GM19372 (cell line): ENCODE results near the gene DPP9.
"Not testable (repeated sequence)": the region's sequence is repeated elsewhere in the genome, so short reads cannot be mapped to it uniquely, and the experiment has no call there.

Experiments used
- ATAC-seq: cut with Tn5 transposase; IDR thresholded peaks from one replicate; pipeline ENCODE4 v1.9.1; 2021; ENCODE audit warnings: mild to moderate bottlenecking, low read depth, moderate library complexity; ENCODE audit not compliant: unreplicated experiment

DPP9 gene

DNA sequence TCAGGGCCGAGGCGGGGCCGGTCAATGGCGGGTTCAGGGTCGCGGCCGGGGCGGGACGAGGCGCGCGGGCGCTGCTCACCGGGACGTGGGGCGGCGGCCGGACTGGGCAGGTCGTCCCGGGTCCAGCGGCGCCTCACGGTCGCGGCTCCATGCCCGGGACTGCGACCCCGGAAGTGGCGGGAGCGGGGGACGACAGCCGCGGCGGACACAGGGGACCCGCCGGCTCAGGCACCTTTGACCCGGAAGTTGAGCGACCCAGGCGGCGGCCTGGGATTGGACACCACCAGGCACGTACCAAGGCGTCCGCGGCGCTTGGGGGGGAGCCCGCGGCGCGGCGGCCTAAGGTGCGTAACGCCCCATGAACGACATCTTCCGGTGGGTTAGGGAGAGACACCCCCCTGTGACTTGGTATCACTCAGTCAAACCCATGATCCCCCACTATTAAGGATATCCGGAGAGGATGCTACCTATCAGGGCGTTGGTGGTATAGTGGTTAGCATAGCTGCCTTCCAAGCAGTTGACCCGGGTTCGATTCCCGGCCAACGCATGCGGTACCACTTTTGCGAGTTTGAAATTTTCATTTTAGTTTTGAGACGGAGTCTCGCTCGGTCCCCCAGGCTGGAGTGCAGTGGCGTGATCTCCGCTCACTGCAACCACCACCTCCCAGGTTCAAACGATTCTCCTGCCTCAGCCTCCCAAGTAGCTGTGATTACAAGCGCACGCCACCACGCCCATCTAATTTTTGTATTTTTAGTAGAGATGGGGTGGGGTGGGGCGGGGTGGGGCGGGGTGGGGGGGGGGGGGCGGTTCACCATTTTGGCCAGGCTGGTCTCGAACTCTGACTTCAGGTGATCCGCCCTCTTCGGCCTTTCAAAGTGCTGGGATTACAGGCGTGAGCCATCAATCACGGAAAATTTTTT is at the start of gene DPP9:
Gene DPP9, minus strand, starts transcription at position 248 of the 920 bp plus-strand sequence. CDS start 3,936 bp downstream, outside the sequence.
- peak; percentile 87 for ATAC-seq

GRCh38 chr19:4773047-4773640 is 49.5 kb upstream of the DPP9 start:
- ATAC-seq: no peak

- no peak for ATAC-seq
Observed at GRCh38 chr19:4772566-4772965, 48.9 kb upstream of the DPP9 start.

GRCh38 chr19:4768934-4769777 is 45.5 kb upstream of the DPP9 start:
- no peak for ATAC-seq

DNA sequence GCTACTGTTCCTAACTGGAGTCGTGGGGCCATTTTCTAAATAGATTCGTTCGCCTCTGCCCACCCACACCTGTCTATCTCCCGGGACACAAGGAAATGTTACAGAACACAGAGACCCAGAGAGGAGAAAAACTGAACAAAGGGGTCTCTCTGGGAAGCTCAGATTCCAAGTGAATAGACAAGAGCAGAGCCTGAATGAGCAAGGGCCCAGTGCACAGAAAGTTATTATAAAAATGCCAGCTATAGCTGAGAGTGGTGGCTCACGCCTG is 40.7 kb upstream of the DPP9 start:
- no peak for ATAC-seq

GRCh38 chr19:4763021-4763420 is 39.4 kb upstream of the DPP9 start:
- no peak for ATAC-seq

GRCh38 chr19:4760285-4760650 is 36.6 kb upstream of the DPP9 start:
- ATAC-seq: no peak

DNA sequence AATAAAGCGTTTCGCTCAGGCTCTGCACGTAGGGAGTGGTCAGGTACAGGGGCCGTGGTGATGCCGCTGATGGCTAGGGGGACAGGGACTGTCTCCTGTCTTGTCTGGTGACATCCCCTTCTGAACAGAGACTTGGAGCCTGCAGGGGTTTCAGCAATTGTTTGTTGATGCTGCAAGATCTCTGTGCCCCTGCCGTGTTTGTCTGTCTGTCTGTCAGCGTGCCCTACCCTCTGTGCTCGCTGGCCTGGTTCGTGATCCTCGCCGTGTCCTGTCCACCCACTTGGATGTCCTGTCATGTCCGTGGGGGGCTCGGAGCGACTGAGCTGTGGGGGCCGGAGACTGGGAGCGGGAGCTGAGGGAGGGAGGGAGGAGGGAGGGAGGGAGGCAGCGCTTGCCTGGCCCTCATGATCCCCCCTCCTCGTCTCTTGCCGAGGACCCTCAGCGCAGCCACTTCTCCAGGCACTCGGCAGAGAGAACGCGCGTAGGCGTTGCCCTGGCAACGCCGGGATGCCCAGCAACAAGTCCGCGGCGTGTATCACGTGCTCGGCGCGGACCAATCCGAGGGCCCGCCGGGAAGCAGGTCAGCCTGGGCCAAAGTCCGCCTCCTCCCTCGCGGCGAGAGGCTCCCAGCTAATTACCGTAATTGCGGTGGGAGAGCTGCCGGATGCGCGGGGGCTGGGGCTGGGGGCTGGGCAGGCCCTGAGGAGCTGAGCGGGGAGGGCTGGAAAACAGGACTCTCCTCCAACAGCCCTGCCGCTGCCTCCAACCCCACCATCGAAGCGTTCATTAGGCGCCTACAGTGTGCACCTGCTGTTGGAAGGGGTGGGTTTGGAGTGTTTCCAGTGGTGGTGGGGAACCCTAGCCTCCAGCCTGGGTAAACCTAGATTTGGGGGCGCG is 36.0 kb upstream of the DPP9 start:
- no peak for ATAC-seq

DNA sequence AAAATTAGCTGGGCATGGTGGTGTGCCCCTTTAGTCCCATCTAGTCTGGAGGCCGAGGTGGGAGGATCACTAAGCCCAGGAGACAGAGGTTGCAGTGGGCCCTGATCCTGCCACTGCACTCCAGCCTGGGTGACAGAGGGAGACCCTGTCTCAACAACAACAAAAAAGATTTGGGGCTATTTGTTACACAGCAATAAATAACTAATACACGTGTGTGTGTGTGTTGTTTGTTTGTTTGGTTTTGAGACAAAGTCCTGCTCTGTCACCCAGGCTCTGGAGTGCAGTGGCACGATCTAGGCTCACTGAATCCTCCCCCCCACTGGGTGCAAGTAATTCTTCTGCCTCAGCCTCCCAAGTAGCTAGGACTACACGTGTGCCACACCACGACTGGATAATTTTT is 35.0 kb upstream of the DPP9 start:
- no peak for ATAC-seq

GRCh38 chr19:4758082-4758481 is 34.4 kb upstream of the DPP9 start:
- no peak for ATAC-seq

DNA sequence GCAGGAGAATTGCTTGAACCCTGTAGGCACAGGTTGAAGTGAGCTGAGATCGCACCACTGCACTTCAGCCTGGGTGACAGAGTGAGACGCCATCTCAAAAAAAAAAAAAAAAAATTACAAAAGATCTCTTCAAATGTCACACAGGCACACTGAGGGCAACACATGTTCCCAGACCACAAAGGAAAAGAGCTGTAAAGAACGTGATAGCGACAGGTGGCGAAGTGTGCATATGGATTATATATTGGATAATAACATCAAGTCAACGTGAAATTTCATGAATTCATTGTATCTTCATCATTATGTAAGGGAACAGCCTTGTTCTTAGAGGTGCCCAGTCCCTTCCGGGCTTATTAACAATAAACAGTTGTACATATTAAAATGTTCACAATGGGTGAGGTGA is 31.8 kb upstream of the DPP9 start:
- ATAC-seq: no peak

GRCh38 chr19:4754248-4754647 is 30.6 kb upstream of the DPP9 start:
- ATAC-seq: no peak

GRCh38 chr19:4749870-4750590 is 26.4 kb upstream of the DPP9 start:
- no peak for ATAC-seq

- no peak for ATAC-seq
Observed at GRCh38 chr19:4748589-4748988, 24.9 kb upstream of the DPP9 start.

DNA sequence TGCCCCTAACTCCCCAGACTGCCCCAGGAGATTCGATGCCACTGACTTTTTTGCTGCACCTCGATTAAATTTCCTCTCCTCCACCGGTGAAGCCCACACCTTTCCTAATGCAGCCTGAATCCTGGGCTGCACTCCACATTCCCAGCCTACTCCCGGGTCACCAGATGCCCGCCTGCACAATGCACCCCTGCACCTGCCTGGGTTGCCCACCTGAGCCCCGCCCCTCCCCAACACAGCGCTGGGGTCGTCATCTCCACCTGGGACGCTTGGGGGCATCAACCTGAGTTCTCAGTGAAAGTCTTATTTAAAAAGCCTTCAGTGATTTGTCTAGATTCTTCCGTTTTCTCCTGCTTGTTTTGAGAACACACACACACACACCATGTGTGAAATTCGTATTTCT is 24.5 kb upstream of the DPP9 start:
- no peak for ATAC-seq

DNA sequence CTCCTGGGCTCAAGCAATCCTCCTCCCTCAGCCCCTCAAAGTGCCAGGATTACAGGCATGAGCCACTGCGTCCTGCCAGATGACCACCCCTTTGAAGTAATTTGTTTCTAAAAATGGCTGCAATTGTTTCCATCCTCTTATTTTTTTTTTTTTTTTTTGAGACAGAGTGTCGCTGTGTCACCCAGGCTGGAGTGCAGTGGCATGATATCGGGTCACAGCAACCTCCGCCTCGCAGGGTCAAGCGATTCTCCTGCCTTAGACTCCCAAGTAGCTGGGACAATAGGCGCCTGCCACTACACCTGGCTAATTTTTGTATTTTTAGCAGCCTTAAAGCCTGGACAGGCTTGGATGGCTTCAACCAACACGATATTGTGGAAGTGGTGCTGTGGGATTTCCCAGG is 22.3 kb upstream of the DPP9 start:
- ATAC-seq: no peak

DNA sequence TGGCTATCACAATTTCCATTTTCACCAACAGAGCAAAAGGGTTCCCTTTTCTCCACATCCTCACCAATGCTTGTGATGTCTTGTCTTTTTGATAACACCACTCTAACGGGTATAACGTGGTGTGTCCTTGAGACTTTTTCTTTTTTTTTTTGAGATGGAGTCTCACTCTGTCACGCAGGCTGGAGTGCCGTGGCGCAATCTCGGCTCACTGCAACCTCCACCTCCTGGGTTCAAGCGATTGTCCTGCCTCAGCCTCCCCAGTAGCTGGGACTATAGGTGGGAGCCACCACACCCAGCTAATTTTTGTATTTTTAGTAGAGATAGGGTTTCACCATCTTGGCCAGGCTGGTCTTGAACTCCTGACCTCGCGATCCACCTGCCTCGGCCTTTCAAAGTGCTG is 21.5 kb upstream of the DPP9 start:
- not testable (repeated sequence) for ATAC-seq

GRCh38 chr19:4744451-4745174 is 21.0 kb upstream of the DPP9 start:
- ATAC-seq: no peak
